Prostate gland (tissue), 2 donors: ENCODE data around the gene NAPB.

Experiments
- CTCF ChIP-seq, 4 experiments: fragments of 200-600 bp in 2 of 4; fragments of 450-650 bp in 2 of 4; sonication (generic) in 2 of 4; IDR thresholded peaks; 1 replicate in 3 of 4; 2 replicates in 1 of 4; pipeline ENCODE4 v1.5.1; 2016 to 2019; ENCODE audit warnings: antibody characterized with exemption in 4 of 4, mild to moderate bottlenecking in 2 of 4, moderate library complexity in 2 of 4
- POLR2A ChIP-seq: fragments of 450-650 bp; IDR thresholded peaks from one replicate; pipeline ENCODE4 v1.6.1; 2016; ENCODE audit warnings: antibody characterized with exemption, mild to moderate bottlenecking

DNA sequence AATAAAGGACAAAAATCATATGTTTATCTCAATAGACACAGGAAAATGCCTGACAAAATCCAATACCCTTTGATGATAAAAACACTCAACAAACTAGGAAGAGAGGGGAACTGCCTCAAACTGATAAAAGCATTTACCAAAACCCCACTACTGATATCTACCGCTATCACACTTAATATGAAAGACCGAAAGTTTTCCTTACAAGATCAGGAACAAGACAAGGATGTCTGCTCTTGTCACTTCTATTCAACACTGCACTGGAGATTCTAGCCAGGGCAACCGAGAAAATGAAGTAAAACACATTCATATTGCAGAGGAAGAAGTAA lies 34.2 kb downstream of the NAPB start:
- TF ChIP-seq CTCF (IDR thresholded peaks at IDR 0.05) (no peak), POLR2A (no peak)
